Measurements from ENCODE around the gene CD33. TPM values are rescaled to one million over a fixed set of nuclear protein-coding genes. Genes with fewer than 3 reads are reported as not detected.

CD33 gene
- total and polyA plus RNA-seq, 9 donors: 1.3 to 16.5 (median 2.7) TPM

- TF ChIP-seq, protein P1, sequence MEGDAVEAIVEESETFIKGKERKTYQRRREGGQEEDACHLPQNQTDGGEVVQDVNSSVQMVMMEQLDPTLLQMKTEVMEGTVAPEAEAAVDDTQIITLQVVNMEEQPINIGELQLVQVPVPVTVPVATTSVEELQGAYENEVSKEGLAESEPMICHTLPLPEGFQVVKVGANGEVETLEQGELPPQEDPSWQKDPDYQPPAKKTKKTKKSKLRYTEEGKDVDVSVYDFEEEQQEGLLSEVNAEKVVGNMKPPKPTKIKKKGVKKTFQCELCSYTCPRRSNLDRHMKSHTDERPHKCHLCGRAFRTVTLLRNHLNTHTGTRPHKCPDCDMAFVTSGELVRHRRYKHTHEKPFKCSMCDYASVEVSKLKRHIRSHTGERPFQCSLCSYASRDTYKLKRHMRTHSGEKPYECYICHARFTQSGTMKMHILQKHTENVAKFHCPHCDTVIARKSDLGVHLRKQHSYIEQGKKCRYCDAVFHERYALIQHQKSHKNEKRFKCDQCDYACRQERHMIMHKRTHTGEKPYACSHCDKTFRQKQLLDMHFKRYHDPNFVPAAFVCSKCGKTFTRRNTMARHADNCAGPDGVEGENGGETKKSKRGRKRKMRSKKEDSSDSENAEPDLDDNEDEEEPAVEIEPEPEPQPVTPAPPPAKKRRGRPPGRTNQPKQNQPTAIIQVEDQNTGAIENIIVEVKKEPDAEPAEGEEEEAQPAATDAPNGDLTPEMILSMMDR (IDR thresholded peaks at IDR 0.05): no peak
- TF ChIP-seq POLR2A (IDR thresholded peaks at IDR 0.05): no peak
- TF ChIP-seq EP300 (IDR thresholded peaks at IDR 0.05): no peak
- Histone ChIP-seq H3K9me3 (no peaks in the 10 kb centered on the region), H3K4me1 (ENCODE audit: insufficient read depth) (no peaks in the 10 kb centered on the region), H3K4me3 (no peak overlapping the region), H3K27me3 (no peaks in the 10 kb centered on the region), H3K27ac (no peak overlapping the region), H3K36me3 (no peaks in the 10 kb centered on the region)
- intact Hi-C loops (cut with DNase I): no loop called here
- 77 to 81% (median 79%) methylated on average over 5 of the region's 5 CpGs for WGBS, 3 donors
- DNase-seq: no peak
These were observed 28.7 kb upstream of the CD33 start for GRCh38 chr19:51196181-51196580.

DNA sequence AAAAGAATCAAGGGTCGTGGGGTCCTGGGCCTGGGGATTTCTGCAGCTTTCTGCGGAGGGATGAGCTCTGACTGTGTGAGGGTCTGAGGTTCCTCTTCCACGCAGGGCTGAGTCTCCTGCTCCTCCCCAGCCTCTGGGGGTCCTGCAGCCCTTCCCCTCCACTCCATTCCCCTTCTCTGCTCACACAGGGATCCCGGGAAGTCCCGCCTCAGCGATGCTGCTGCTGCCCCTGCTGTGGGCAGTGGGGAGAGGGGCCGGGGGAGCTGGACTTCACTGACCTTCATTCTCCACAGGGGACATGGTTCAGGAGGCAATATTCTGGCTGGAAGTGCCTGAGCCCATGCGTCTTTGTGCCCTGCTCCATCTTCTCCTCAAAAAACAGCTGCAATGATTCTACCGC is 26.2 kb upstream of the CD33 start:
- no peaks in the 10 kb centered on the region for H3K36me3 ChIP-seq
- TF ChIP-seq POLR2A (IDR thresholded peaks at IDR 0.05): no peak
- TF ChIP-seq, protein P1 (IDR thresholded peaks at IDR 0.05): no peak
- TF ChIP-seq EP300 (IDR thresholded peaks at IDR 0.05): no peak

GRCh38 chr19:51200071-51200666 is 24.7 kb upstream of the CD33 start:
- H3K4me3 ChIP-seq: no peak overlapping the region
- intact Hi-C loops (cut with DNase I): no loop called here
- TF ChIP-seq EP300 (IDR thresholded peaks at IDR 0.05): no peak
- TF ChIP-seq, protein P1 (IDR thresholded peaks at IDR 0.05): no peak
- TF ChIP-seq POLR2A (IDR thresholded peaks at IDR 0.05): no peak
- no peaks in the 10 kb centered on the region for H3K4me1 ChIP-seq (ENCODE audit: insufficient read depth)
- H3K27ac ChIP-seq: no peak overlapping the region
- WGBS, 3 donors: 39 to 48% (median 41%) methylated on average over 10 of the region's 10 CpGs
- no peaks in the 10 kb centered on the region for H3K36me3 ChIP-seq
- H3K9me3 ChIP-seq: no peaks in the 10 kb centered on the region
- no peak for DNase-seq
- no peaks in the 10 kb centered on the region for H3K27me3 ChIP-seq

More for the DNA sequence above, 26.2 kb upstream of the CD33 start:
- no peaks in the 10 kb centered on the region for H3K27me3 ChIP-seq
- H3K4me3 ChIP-seq: no peak overlapping the region
- intact Hi-C loops (cut with DNase I): no loop called here
- H3K4me1 ChIP-seq (ENCODE audit: insufficient read depth): no peaks in the 10 kb centered on the region
- H3K27ac ChIP-seq: no peak overlapping the region
- H3K9me3 ChIP-seq: no peaks in the 10 kb centered on the region
- 50 to 60% (median 58%) methylated on average over 9 of the region's 9 CpGs for WGBS, 3 donors
- DNase-seq: no peak

- Histone ChIP-seq H3K4me3 (no peak overlapping the region), H3K9me3 (no peaks in the 10 kb centered on the region), H3K36me3 (no peaks in the 10 kb centered on the region), H3K4me1 (ENCODE audit: insufficient read depth) (no peaks in the 10 kb centered on the region), H3K27me3 (no peaks in the 10 kb centered on the region), H3K27ac (no peak overlapping the region)
- intact Hi-C loops (cut with DNase I): no loop called here
- TF ChIP-seq EP300 (IDR thresholded peaks at IDR 0.05) (no peak), POLR2A (IDR thresholded peaks at IDR 0.05) (no peak)
- TF ChIP-seq, protein P1 (IDR thresholded peaks at IDR 0.05): no peak
- DNase-seq: no peak
- WGBS, 3 donors: 57 to 62% (median 59%) methylated on average over 5 of the region's 5 CpGs
These were observed 23.2 kb upstream of the CD33 start for GRCh38 chr19:51201712-51202111.
